ENCODE results near the gene C22orf15.
"Not testable (repeated sequence)": the region's sequence is repeated elsewhere in the genome, so short reads cannot be mapped to it uniquely, and the experiment has no call there.

C22orf15 gene, protein sequence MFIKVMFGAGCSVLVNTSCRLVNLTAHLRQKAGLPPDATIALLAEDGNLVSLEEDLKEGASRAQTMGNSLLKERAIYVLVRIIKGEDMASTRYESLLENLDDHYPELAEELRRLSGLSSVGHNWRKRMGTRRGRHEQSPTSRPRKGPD

DNA sequence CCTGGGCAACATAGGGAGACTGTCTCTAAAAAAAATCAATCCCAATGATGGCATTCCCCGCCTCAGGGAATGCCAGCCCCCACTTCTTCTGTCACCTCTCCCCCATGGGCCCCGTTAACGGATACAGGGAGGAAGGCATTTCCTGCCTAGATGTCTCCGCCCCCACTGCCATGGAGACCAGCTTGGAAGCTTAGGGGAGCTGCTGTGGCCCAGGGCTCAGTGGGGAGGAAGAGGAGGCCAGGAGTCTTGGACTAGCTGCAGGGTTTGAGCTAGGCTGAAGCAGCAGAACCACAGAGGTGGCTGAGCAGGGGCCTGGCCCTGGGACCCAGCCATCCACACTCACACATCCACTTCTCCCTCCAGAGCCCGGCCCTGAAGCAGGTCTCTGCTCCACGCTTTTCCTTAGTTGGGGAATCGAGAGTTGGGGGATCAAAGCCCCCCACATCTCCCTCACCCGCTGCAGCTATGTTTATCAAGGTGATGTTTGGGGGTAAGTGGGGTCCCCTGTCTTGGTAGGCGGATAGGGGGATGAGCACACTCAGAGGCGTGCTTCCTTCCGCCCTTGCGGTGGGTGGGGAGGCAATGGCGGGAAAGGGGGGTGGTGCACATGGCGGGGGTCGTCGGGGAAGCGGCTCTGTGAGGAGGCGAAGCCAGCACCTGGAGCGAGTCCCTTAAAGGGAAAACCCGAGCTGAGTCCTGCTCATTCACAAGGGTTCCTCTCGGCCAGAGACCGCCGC lies at the start of gene C22orf15:
C22orf15 (plus strand) TSS at position 149 of the 737 bp plus-strand sequence; CDS start at position 466, 317 bp downstream.
- DNase-seq (ENCODE audit: low read depth): no peak

DNA sequence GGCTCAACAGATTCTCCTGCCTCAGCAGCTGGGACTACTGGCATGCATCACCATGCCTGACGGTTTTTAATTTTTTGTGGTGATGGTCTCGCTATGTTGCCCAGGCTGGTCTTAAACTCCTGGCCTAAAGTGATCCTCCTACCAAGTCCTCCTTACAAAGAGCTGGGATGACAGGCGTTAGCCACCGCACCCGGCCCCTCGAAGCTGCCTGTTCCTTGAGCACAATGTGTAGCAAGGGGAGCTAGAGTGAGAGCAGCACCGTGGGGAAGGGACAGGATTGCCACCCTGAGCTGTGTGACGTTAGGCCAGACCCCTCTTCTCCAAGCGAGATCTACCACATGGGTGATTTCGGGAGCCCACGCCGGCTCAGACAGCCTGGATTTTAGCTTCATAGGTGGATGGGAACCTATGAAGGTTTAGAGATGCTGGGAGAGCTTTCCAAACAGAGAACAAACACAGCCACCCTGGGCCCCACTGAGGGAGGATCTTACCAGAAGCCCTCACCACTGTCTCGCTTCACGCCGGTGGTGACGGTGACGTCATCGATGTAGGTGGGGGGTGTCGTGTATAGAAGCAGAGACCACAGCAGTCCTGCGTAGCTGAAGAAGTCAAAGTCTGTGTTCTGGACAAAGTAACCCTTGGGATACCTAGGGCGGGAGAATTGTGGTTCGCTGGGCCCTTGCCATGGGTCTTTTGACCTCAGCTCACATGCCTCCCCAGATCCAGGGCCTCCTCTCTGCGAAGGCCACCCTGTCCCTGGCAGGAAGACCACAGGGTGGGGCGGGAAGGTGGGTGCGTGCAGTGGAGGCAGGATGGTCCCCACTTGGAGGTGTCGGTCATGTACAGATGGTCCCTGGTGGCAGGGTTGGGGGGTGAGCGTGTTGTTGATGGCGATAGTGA lies 48.8 kb upstream of the C22orf15 start:
- DNase-seq (ENCODE audit: low read depth): peak; percentile 47

DNA sequence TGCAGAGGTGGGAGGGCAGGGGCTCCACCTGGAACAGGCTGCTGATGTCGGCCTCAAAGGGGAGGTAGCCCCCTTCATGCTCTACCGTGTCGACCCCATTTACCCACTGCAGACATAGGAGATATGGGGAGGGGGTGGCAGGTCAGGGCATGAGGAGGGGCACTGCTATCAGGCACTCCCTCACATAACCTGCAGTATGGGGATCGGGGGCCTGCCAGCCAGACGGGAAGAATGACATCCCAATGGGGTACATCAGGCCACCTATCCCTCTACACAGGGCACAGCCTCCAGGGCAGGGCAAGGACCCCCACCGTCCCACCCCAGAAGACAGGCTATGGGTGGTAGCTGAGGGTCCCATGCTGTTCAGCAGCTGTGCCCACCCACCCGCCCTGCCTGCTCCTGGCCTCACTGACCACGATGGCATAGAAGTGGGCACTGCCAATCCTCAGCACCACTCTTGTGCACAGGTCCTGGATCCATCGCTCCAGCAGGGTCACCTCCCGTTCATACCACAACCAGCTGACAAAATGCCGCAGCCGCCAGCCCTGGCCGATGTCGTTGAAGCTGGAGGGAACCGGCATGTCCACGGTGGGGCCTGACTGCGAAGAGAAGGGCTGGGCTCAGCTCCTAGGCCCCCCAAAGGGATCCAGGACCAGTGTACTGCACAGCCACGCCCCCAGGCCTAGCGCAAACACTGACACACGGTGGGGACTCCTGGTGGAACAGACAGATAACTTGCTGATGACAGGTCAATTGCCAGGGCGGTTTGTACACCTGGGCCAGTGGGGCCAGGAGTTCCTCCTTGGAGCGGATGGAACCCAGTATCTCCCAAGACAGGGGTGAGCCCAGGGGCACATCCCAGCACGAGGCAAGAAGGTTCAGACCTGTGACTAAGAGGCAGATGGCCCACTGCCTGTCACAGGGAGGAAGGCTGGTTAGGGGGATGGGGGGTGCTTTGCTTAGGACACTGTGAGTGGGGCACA lies 47.9 kb upstream of the C22orf15 start:
- DNase-seq (ENCODE audit: low read depth): no peak

DNA sequence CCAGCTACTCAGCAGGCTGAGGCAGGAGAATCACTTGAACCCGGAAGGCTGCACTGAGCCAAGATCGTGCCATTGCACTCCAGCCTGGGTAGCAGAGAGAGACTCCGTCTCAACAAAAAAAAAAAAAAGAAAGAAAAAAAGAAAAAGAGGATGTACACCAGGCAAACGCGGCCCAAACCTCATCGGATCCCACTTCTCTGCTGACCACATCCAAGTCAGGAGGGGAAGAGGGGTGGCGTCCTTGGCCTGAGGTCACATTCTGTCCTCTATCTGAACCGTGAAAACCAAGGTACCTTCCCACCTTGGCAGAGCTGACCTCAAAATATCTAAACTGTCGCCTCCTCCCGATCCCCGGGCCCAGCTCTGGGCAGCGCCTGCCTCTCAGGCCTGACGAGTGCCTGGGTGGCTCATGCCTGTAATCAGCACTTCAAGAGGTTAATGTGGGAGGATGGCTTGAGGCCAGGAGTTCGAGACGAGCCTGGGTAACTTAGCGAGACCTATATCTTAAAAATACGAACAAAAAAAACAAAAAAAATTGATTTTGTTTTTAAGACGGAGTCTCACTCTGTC lies 46.9 kb upstream of the C22orf15 start:
- no peak for DNase-seq (ENCODE audit: low read depth)

DNA sequence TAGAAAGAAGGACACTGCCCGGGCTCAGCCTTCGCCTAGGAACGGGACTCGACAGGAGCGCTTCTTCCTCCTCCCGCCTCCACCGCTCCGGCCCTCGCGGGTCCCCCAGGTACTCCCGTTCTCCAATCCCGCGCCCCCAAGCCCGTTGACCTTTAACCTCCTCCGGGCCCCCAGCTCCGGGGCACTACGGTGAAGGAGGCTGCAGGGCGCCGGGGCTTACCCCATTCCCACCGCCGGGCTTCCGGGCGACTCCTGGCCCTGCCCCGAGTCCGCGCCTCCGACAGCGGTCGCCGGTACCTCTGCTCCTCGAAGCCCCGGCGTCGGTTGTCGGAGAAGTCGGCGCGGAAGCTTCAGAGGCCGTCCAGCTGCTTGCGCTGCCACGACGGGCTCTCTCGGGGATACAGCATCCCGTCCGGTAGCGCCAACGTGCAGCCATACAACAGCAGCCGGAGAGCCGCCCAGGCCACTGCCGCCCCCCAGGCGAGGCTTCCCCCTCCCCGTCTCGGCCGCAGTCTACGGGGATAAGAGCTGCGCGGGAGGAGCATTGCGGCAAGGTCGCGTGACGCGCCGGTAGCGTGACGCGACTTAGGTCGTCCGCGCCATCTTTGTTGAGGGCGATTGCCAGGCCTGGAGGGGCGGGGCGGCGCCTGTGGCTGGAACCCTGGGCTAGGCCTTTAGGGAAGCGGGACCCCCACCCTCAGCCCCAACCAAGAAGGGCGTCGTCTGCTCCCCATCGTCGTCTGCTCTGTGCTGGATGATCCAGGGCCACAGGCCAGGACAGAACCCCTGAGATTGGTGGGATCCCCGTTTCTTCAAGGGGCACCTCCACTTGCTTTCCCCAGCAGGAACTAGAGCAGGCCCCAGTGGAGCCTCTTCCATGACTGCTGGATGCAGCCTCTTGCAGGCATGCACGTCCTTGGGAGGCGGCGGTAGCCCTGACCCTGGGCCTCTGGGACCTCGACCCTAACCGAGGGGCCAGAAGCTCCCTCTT lies 45.7 kb upstream of the C22orf15 start:
- DNase-seq (ENCODE audit: low read depth): peak; percentile 79

DNA sequence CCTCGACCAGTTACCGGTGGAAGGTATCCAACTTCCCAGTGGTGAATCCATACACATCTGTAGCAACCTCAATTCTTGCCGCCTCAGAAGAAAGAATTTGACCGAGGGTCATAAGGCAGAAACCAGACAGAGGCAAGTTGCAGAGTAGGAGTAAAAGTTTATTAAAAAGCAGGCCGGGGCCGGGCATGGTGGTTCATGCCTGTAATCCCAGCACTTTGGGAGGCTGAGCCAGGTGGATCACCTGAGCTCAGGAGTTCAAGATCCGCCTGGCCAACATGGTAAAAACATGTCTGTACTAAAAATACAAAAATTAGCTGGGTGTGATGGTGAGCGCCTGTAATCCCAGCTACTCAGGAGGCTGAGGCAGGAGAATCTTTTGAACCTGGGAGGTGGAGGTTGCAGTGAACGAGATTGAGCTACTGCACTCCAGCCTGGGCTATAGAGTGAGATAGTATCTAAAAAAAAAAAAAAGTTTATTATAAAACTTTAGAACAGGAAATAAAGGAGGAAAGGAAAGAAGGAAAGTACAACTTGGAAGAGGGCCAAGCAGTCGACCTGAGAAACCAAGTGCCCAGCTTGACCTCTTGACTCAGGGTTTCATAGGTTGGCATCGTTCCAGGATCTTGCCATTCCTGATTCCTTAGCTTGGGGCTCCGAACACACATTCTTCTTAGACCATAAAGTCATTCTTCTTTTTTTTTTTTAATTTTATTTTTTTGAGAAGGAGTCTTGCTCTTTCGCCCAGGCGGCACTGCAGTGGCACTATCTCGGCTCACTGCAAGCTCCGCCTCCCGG lies 44.2 kb upstream of the C22orf15 start:
- DNase-seq (ENCODE audit: low read depth): no peak

DNA sequence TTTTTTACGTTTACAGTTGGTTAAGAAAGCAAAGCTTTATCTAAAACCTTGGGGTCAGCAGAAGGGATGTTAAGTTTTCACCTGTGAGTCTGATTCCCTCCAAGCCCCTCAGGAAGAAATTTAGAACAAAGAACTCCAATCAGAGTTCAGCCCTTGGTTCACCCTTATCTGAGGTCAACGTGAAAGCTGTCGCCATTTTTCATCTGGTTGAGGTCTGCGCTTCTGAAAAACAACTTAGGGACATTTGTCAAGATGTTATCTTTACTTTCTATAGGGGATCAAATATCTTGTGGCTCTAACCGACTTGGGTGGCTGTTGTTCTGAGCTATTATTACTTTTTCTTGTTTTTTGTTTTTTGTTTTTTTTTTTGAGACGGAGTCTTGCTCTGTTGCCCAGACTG lies 41.9 kb upstream of the C22orf15 start:
- DNase-seq (ENCODE audit: low read depth): no peak

DNA sequence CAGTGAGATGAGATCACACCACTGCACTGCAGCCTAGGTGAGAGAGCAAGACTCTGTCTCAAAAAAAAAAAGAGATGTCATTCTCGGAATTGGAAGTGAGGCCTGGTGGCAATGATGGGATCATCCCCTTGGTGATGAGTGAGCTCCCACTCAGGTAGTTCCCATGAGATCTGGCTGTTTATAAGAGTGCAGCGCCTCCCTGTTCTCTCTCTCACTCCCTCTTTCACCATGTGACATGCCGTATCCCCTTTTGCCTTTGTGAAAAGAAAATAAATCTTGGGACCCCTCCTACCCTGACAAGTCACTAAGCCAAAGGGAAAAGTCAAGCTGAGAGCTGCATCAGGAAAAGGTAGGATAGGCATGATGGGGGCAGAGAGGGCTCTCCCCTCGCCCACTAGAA lies 40.6 kb upstream of the C22orf15 start:
- no peak for DNase-seq (ENCODE audit: low read depth)

DNA sequence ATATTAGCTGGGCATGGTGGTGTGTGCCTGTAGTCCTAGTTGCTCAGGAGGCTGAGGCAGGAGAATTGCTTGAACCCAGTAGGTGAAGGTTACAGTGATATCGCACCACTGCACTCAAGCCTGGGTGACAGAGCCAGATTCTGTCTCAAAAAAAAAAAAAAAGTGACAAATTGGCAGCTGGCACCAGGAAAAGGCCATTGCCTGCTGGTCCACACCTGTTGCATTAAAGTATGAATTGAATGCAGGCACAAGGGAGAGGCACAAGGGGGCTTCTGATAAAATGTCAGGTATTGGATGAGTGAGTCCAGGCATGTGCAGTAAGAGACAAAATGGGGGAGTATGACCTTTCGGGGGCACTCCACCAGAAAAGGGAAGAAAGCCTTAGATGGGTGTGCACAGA lies 40.1 kb upstream of the C22orf15 start:
- DNase-seq (ENCODE audit: low read depth): no peak

DNA sequence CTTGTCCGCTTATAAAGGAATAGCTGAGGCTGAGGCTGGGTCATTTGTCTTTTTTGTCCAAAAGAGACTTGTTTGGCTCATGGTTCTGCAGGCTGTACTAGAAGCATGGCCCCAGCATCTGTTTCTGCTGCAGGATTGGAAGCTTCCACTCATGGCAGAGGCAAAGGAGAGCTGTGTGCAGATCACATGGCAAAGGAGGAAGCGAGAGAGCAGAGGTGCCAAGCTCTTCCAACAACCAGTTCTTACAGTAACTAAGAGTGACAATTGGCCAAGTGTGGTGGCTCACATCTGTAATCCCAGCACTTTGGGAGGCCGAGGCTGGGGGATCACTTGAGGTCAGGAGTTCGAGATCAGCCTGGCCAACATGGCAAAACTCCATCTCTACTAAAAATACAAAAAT lies 34.7 kb upstream of the C22orf15 start:
- DNase-seq (ENCODE audit: low read depth): not testable (repeated sequence)

DNA sequence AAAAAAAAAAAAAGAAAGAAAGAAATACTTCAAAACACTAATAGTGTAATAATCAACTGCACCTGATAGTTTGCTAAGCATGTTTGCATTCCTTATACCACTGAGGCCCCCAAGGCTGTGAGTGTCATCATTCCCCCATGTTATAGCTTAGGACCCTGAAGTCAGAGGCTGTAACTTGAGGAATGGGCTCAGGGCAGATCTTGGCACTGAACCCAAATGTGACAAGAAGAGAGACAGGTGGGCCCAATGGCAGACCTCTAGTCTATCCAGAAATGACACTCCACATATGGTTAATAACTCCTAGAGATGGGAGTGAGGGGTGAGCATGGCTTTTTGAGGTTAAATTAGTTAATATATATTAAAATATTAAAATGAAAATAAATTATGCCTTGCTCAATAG lies 25.1 kb upstream of the C22orf15 start:
- DNase-seq (ENCODE audit: low read depth): no peak

DNA sequence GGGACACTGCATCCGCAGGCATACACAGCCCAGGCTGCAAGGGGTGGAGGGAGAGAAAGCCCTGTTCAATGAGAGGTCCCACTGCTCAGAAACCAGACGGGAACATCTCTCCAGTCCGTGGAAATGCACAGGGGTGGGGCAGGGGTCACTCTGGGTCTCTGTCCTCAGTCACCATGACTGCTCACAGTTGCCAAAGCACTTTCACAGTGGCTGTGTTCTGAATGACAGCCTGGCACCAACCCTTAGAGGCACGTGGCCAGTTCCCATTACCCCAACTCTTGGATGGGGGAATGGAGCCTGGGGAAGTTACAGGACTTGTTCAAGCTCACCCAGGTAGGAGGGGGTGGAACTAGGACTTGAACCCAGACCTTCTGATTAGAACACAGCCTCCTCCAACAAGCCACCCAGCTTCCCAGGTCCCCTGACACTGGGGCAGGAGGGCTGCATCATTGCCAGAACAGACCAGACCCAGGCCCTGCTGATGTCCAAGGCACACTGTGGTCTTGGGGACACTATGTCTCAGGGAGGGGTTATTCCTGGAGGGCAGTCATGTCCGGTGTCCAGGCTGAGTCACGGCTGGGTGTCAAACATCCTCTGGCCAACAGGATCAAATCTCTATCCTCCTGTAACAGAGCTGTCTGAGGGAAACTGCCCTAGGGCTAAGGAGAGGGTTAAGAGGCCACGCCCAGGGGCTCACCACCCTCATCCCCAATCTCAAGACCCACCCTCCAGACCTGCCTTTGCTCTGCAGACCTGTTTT lies 20.1 kb upstream of the C22orf15 start:
- DNase-seq (ENCODE audit: low read depth): no peak

DNA sequence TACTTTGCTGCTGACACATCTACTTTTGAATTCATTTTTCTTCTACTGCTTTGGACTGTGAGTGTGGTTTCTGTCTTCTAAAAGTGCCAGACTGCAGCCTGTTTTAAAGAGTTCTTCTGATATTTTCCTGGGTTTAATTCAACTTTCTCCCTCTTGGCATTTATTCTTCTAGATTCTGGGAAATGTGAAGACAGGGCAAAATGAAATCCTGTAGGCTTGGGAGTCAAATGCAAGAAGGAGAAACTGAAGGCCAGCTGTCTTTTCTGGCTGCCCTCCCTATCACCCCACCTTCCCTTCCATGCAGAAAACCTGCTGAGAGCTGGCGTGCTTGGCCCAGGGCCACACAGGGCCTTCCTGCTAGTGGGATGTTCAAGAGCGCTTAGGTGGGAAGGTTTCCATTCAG lies 19.5 kb upstream of the C22orf15 start:
- DNase-seq (ENCODE audit: low read depth): no peak

DNA sequence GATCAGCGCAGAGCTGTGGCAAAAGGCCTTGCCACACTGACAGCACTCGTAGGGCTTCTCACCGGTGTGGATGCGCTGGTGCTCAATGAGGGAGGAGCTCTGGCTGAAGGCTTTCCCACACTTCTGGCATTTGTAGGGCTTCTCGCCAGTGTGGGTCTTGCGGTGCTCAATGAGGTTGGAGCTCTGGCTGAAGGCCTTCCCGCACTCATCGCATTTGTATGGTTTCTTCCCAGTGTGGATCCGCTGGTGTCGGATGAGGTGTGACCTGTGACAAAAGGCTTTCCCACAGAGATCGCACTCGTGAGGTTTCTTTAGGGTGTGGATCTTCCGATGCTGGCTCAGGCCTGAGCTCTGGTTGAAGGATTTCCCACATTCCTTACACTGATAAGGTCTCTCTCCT lies 18.8 kb upstream of the C22orf15 start:
- DNase-seq (ENCODE audit: low read depth): no peak

DNA sequence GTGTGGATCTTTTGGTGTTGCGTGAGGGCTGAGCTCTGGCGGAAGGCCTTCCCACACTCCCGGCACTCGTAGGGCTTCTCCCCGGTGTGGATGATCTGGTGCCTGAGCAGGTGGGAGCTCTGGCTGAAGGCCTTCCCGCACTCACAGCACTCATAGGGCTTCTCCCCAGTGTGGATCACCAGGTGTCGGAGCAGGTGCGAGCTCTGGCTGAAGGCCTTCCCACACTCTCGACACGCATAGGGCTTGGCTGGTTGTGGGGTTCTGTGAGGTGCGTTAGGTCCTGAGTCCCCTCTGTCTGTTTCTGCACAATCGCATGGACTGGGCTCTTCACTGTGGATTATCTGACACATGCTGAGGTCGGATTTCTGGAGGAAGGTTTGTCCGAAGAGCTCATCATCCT lies 18.3 kb upstream of the C22orf15 start:
- DNase-seq (ENCODE audit: low read depth): no peak

DNA sequence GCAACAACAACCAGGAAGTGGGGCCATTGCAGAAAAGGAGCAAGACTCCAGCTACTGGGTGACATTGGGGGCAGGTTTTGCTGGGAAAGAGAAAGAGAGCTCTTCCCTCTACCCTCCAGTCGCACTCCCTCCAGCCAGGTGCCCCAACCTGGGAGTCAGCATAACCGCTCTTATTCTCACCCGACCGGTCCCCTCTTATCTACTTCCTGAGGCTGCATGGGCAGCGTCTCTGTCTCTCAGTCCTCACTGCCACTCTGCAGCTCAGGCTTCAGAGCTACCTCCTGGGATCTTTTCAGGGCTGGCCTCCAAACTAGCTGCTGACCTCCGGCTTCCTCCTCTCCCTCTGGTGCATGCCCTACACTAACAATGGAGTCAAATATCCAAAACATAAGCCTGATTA lies 17.0 kb upstream of the C22orf15 start:
- DNase-seq (ENCODE audit: low read depth): no peak

DNA sequence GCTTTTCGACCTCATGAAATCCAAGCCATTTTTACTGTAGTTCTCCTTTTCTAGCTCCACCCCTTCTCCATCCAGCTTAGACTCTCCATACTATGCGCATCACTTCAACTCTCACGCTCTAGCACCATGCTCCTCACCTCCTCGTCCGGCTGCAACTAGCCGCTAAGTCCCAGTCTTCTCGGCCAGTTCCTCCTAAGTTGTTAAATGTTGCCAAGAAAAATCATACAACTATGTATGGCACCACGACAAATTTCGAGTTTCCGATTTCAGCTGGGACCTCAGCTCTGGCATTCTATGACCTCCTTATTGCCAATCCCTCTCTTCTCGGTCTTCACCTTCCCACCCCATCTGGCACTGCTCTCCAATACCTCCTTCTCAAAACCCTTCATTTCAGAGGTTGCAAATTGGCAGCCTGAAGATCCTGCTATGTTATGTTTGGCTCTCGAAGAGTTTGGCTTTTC lies 12.9 kb upstream of the C22orf15 start:
- no peak for DNase-seq (ENCODE audit: low read depth)

DNA sequence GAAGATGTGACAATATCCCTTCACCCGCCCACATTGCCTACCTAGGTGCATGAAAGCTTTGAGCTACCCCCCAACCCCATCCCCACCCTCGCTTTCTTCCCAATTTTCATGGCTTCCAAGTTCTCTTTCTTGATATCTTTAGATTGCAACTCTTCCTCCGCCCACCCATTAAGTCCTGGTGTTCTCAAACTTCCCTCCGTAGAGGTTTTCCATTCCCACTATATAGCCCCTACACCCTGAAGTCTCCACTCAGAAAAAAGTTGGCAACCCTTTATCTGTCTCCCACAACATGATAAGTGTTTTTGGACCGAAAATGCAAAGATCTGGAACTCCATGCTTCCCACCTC lies 12.4 kb upstream of the C22orf15 start:
- no peak for DNase-seq (ENCODE audit: low read depth)

All from activated T-cell treated with anti-CD3 and anti-CD28 coated beads for 48 hours (primary cell).